Coronary artery (tissue), 2 donors: ENCODE results near the gene ABCC1.
"Not testable (repeated sequence)": the region's sequence is repeated elsewhere in the genome, so short reads cannot be mapped to it uniquely, and the experiment has no call there.

Experiments used
- DNase-seq: peaks from one replicate; pipeline ENCODE4 v3.0.0-alpha.2; 2017; ENCODE audit warnings: low spot score
- H3K27ac ChIP-seq, 2 donors: fragments of 200-600 bp; sonication (generic); one replicate each; pipeline ENCODE4 v1.5.1; 2016 to 2019
- H3K4me3 ChIP-seq: fragments of 200-600 bp; sonication (generic); 2 replicates; pipeline ENCODE4 v1.5.1; 2016; ENCODE audit warnings: mild to moderate bottlenecking, moderate library complexity
- CTCF ChIP-seq: fragments of 200-600 bp; sonication (generic); IDR thresholded peaks from one replicate; pipeline ENCODE4 v1.5.1; 2019; ENCODE audit warnings: antibody characterized with exemption

Gene ABCC1

DNA sequence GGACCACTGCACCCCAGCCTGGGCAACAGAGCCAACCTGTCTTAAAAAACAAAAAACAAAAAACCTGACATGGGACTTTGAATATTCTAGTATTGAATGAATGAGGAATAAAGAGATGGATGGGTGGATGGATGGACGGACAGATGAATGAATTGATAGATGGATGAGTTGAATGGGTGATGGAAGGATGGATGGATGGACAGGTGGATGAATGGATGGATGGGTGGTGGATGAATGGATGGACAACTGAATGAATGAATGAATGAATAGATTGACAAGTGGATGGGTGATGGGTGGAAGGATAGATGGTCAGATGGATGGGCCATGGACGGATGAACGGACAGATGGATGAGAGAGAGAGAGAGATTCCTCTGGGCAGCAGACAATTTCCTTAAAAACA, 38.2 kb upstream of the ABCC1 start:
- no peak for DNase-seq
- TF ChIP-seq CTCF = no peak
- no peak overlapping the region for H3K27ac ChIP-seq
- H3K4me3 ChIP-seq = no peak overlapping the region

- DNase-seq = no peak
- Histone ChIP-seq H3K4me3 (no peak overlapping the region), H3K27ac (no peak overlapping the region)
- no peak for TF ChIP-seq CTCF
Observed at GRCh38 chr16:15913046-15913698, 36.2 kb upstream of the ABCC1 start.

DNA sequence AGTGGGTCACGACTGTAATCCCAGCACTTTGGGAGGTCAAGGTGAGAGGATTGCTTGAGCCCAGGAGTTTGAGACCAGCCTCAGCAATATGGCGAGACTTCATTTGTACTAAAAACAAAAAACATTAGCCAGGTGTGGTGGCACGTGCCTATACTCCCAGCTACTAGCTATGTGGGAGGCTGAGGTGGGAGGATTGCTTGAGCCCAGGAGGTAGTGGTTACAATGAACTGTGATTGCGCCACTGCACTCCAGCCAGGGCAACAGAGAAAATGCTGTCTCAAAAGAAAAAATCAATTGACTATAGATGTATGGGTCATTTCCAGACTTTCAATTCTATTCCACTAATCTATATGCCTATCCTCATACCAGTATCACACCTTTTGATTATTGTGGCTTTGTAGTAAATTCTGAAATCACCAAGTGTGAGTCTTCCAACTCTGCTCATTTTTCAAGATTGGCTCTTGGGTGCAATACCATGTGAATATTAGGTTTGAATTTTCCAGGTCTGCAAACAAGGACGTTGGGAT, 33.8 kb upstream of the ABCC1 start:
- Histone ChIP-seq H3K4me3 (no peak overlapping the region), H3K27ac (no peak overlapping the region)
- TF ChIP-seq CTCF = no peak
- DNase-seq = no peak

DNA sequence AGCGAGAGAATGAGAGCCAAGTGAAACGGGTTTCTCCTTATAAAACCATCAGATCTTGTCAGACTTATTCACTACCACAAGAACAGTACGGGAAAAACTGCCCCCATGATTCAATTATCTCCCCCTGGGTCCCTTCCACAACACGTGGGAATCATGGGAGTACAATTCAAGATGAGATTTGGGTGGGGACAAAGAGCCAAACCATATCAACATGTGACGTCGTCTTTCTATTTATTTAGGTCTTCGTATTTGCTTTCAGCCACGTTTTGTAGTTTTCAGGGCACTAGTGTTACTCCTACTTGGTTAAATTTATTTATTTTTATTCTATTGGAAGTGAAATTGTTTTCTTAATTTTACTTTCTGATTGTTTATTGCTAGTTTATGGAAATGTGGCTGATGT, 33.1 kb upstream of the ABCC1 start:
- TF ChIP-seq CTCF = no peak
- Histone ChIP-seq H3K4me3 (no peak overlapping the region), H3K27ac (no peak overlapping the region)
- no peak for DNase-seq

GRCh38 chr16:15918314-15918713, 31.1 kb upstream of the ABCC1 start:
- DNase-seq, H3K4me3 ChIP-seq, H3K27ac ChIP-seq: not testable (repeated sequence)

GRCh38 chr16:15919331-15919730, 30.1 kb upstream of the ABCC1 start:
- Histone ChIP-seq H3K27ac (no peak overlapping the region), H3K4me3 (no peak overlapping the region)
- TF ChIP-seq CTCF = no peak
- DNase-seq = no peak

- DNase-seq = no peak
- no peak for TF ChIP-seq CTCF
- H3K27ac ChIP-seq = no peak overlapping the region
- no peak overlapping the region for H3K4me3 ChIP-seq
Observed at GRCh38 chr16:15924996-15925395, 24.4 kb upstream of the ABCC1 start.
